HG02623 (cell line): ENCODE results near the gene UGT1A6.

Experiments
- ATAC-seq: cut with Tn5 transposase; IDR thresholded peaks from one replicate; pipeline ENCODE4 v1.9.1; 2021; ENCODE audit warnings: moderate library complexity; ENCODE audit not compliant: unreplicated experiment

Gene UGT1A6

GRCh38 chr2:233799087-233799665, 106.5 kb downstream of the UGT1A6 start:
- no peak for ATAC-seq

GRCh38 chr2:233799716-233800115, 107.0 kb downstream of the UGT1A6 start:
- no peak for ATAC-seq

GRCh38 chr2:233800208-233800607, 107.5 kb downstream of the UGT1A6 start:
- no peak for ATAC-seq

- ATAC-seq, result no peak
Observed at GRCh38 chr2:233801357-233802131, 108.9 kb downstream of the UGT1A6 start.

GRCh38 chr2:233802132-233802815, 109.6 kb downstream of the UGT1A6 start:
- ATAC-seq, result no peak

- ATAC-seq, result no peak
Observed at GRCh38 chr2:233803292-233803911, 110.7 kb downstream of the UGT1A6 start.

- ATAC-seq, result no peak
Observed at GRCh38 chr2:233803994-233804393, 111.3 kb downstream of the UGT1A6 start.

- no peak for ATAC-seq
Observed at GRCh38 chr2:233807215-233807865, 114.7 kb downstream of the UGT1A6 start.

GRCh38 chr2:233807966-233808935, 115.6 kb downstream of the UGT1A6 start:
- ATAC-seq, result no peak

- no peak for ATAC-seq
Observed at GRCh38 chr2:233810385-233810784, 117.7 kb downstream of the UGT1A6 start.

GRCh38 chr2:233811087-233811486, 118.4 kb downstream of the UGT1A6 start:
- ATAC-seq, result no peak

GRCh38 chr2:233811732-233812131, 119.0 kb downstream of the UGT1A6 start:
- no peak for ATAC-seq

GRCh38 chr2:233813236-233814055, 120.8 kb downstream of the UGT1A6 start:
- no peak for ATAC-seq

- no peak for ATAC-seq
Observed at GRCh38 chr2:233814056-233814835, 121.6 kb downstream of the UGT1A6 start.

GRCh38 chr2:233815861-233816260, 123.2 kb downstream of the UGT1A6 start:
- ATAC-seq, result no peak

- ATAC-seq, result no peak
Observed at GRCh38 chr2:233816334-233816733, 123.6 kb downstream of the UGT1A6 start.

- ATAC-seq, result no peak
Observed at GRCh38 chr2:233816771-233817170, 124.1 kb downstream of the UGT1A6 start.

GRCh38 chr2:233817361-233817911, 124.7 kb downstream of the UGT1A6 start:
- no peak for ATAC-seq
